Stimulated activated memory B cell treated with anti-CD40 and anti-IgM and Interleukin-4, amounts not matched to agents 10 μg/mL and 1 μg/mL and 100 μg/mL, for 72 hours (primary cell): ENCODE measurements around the gene ZFP69.
"Not testable (repeated sequence)": the region's sequence is repeated elsewhere in the genome, so short reads cannot be mapped to it uniquely, and the experiment has no call there.

Experiments
- ATAC-seq: fragments of 150-1000 bp; cut with Tn5 transposase; 2 replicates; pipeline ENCODE4 v1.10.0; 2021
- H3K27ac Mint-ChIP-seq: one replicate; pipeline ENCODE4 v1.8.0; 2022; ENCODE audit warnings: mild to moderate bottlenecking, mixed read lengths
- H3K27me3 Mint-ChIP-seq: one replicate; pipeline ENCODE4 v1.8.0; 2022; ENCODE audit warnings: mixed read lengths
- H3K36me3 Mint-ChIP-seq: one replicate; pipeline ENCODE4 v1.8.0; 2022; ENCODE audit warnings: mixed read lengths
- H3K4me1 Mint-ChIP-seq: one replicate; pipeline ENCODE4 v1.8.0; 2022; ENCODE audit warnings: mixed read lengths
- H3K4me3 Mint-ChIP-seq: one replicate; pipeline ENCODE4 v1.8.0; 2022; ENCODE audit warnings: mild to moderate bottlenecking, moderate library complexity, mixed read lengths
- H3K9me3 Mint-ChIP-seq: one replicate; pipeline ENCODE4 v1.8.0; 2022; ENCODE audit warnings: mixed read lengths

Gene ZFP69

DNA sequence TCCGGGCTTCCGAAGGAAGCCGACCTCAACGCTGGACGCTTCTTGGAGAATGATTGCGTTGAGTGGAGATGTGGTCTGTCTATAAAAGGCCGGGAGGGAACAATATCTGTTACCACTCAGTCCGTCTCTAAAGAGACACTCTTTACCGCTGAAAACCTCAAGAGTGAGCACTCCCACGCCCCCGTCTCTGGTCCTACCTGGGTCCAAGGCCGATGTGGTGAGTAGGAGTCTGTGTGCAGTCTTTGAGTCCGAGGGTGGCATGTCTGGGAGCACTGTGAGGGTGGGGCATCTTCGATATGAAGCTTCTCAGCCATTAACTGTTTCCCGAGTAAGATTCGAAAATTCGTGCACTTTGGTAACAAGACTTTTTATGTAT, 576 bp downstream of the ZFP69 start:
- H3K4me3 Mint-ChIP-seq, result peak overlapping the region; percentile 86
- H3K4me1 Mint-ChIP-seq, result peaks cover 19% of the 10 kb centered on the region
- H3K27me3 Mint-ChIP-seq, result no peaks in the 10 kb centered on the region
- peaks cover 12% of the 10 kb centered on the region for H3K9me3 Mint-ChIP-seq
- peak overlapping the region; percentile 82 for H3K27ac Mint-ChIP-seq
- H3K36me3 Mint-ChIP-seq, result peaks cover 33% of the 10 kb centered on the region
- peak; percentile 29 for ATAC-seq

GRCh38 chr1:40478276-40478675, 1.2 kb downstream of the ZFP69 start:
- Mint-ChIP-seq H3K27me3 (no peaks in the 10 kb centered on the region), H3K9me3 (peaks cover 6% of the 10 kb centered on the region), H3K27ac (peak overlapping the region; percentile 82), H3K36me3 (peaks cover 33% of the 10 kb centered on the region), H3K4me1 (peaks cover 19% of the 10 kb centered on the region), H3K4me3 (peak overlapping the region; percentile 86)
- no peak for ATAC-seq

DNA sequence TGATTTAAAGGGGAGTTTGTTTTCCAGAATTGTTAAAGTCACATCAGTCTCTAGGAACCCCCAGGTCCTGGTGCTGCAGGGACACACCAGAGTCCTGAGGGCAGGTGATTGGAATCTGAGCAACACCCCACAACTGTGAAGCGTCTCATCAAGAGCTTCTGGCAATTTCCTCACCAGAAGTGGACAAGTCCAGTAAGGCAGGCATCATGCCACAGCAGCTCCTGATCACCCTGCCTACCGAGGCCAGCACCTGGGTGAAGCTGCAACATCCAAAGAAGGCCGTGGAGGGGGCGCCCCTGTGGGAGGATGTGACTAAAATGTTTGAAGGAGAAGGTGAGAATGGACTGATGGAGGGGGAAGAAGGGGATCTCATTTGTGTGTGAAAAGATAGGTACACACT, 2.1 kb downstream of the ZFP69 start:
- no peak for ATAC-seq
- peaks cover 6% of the 10 kb centered on the region for H3K9me3 Mint-ChIP-seq
- H3K27me3 Mint-ChIP-seq, result no peaks in the 10 kb centered on the region
- no peak overlapping the region for H3K4me3 Mint-ChIP-seq
- H3K36me3 Mint-ChIP-seq, result peaks cover 42% of the 10 kb centered on the region
- peaks cover 19% of the 10 kb centered on the region for H3K4me1 Mint-ChIP-seq
- no peak overlapping the region for H3K27ac Mint-ChIP-seq

- no peaks in the 10 kb centered on the region for H3K4me1 Mint-ChIP-seq
- no peak overlapping the region for H3K4me3 Mint-ChIP-seq
- H3K27ac Mint-ChIP-seq, result no peak overlapping the region
- H3K36me3 Mint-ChIP-seq, result peaks cover 84% of the 10 kb centered on the region
- peaks cover 42% of the 10 kb centered on the region for H3K9me3 Mint-ChIP-seq
- H3K27me3 Mint-ChIP-seq, result no peaks in the 10 kb centered on the region
- ATAC-seq, result no peak
Observed at GRCh38 chr1:40495315-40495903, 18.3 kb downstream of the ZFP69 start.

- H3K27ac Mint-ChIP-seq, H3K4me1 Mint-ChIP-seq, H3K4me3 Mint-ChIP-seq, ATAC-seq, H3K27me3 Mint-ChIP-seq: not testable (repeated sequence)
- Mint-ChIP-seq H3K9me3 (peaks cover 33% of the 10 kb centered on the region), H3K36me3 (peaks cover 77% of the 10 kb centered on the region)
Observed at GRCh38 chr1:40502651-40503050, 25.6 kb downstream of the ZFP69 start.

DNA sequence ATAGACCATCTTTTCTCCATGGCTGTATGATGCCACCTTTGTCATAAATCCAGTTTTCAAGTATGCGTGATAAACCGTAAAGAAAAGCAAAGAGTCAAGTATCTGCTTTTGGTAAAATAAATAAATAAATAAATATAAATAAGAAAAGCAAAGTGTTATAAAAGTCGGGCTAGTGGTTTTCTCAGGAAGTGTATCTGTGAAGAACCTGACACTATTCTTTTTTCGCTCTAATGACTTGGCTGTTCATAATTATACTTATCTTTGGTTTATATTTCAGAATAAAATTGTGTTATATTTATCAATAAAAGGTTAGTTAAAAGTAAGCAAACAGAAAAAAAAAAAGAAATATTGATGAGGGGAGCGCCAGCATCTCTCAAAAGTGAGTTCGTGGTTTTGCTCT, 30.9 kb downstream of the ZFP69 start:
- H3K9me3 Mint-ChIP-seq, result peaks cover 17% of the 10 kb centered on the region

GRCh38 chr1:40508375-40509341, 31.6 kb downstream of the ZFP69 start, which contains the start of gene EXO5:
Gene EXO5, plus strand, starts transcription at chr1:40508767. Its CDS starts 5,778 bp downstream, at chr1:40514545.
- ATAC-seq, result peak; percentile 100
- Mint-ChIP-seq H3K9me3 (peaks cover 15% of the 10 kb centered on the region), H3K4me3 (peak within 1 kb of the TSS; percentile 91), H3K27ac (peak within 1 kb of the TSS; percentile 89), H3K4me1 (peaks cover 11% of the 10 kb centered on the region), H3K36me3 (peaks cover 51% of the 10 kb centered on the region), H3K27me3 (no peaks in the 10 kb centered on the region)

More for the DNA sequence above, 30.9 kb downstream of the ZFP69 start:
- H3K4me3 Mint-ChIP-seq, result peak overlapping the region; percentile 91
- H3K36me3 Mint-ChIP-seq, result peaks cover 55% of the 10 kb centered on the region
- ATAC-seq, result no peak
- H3K27me3 Mint-ChIP-seq, result no peaks in the 10 kb centered on the region
- peaks cover 11% of the 10 kb centered on the region for H3K4me1 Mint-ChIP-seq
- peak overlapping the region; percentile 89 for H3K27ac Mint-ChIP-seq

GRCh38 chr1:40519517-40519916, 42.4 kb downstream of the ZFP69 start:
- no peak for ATAC-seq
- Mint-ChIP-seq H3K4me1 (no peaks in the 10 kb centered on the region), H3K9me3 (peaks cover 26% of the 10 kb centered on the region), H3K27me3 (peaks cover 13% of the 10 kb centered on the region), H3K36me3 (peaks cover 47% of the 10 kb centered on the region), H3K4me3 (no peak overlapping the region), H3K27ac (no peak overlapping the region)

GRCh38 chr1:40530735-40531380, 53.8 kb downstream of the ZFP69 start:
- peak; percentile 32 for ATAC-seq
- peaks cover 27% of the 10 kb centered on the region for H3K4me1 Mint-ChIP-seq
- peak overlapping the region; percentile 84 for H3K27ac Mint-ChIP-seq
- peaks cover 6% of the 10 kb centered on the region for H3K27me3 Mint-ChIP-seq
- H3K9me3 Mint-ChIP-seq, result peaks cover 10% of the 10 kb centered on the region
- peaks cover 7% of the 10 kb centered on the region for H3K36me3 Mint-ChIP-seq
- peak overlapping the region; percentile 95 for H3K4me3 Mint-ChIP-seq

GRCh38 chr1:40531381-40532061, 54.4 kb downstream of the ZFP69 start, which contains the start of gene ZNF684:
Gene ZNF684, plus strand, starts transcription at chr1:40531637. Its CDS starts 1,530 bp downstream, at chr1:40533167.
- peak; percentile 99 for ATAC-seq
- Mint-ChIP-seq H3K9me3 (peaks cover 6% of the 10 kb centered on the region), H3K27ac (peak within 1 kb of the TSS; percentile 84), H3K27me3 (no peaks in the 10 kb centered on the region), H3K4me1 (peaks cover 27% of the 10 kb centered on the region), H3K4me3 (peak within 1 kb of the TSS; percentile 95), H3K36me3 (peaks cover 7% of the 10 kb centered on the region)

DNA sequence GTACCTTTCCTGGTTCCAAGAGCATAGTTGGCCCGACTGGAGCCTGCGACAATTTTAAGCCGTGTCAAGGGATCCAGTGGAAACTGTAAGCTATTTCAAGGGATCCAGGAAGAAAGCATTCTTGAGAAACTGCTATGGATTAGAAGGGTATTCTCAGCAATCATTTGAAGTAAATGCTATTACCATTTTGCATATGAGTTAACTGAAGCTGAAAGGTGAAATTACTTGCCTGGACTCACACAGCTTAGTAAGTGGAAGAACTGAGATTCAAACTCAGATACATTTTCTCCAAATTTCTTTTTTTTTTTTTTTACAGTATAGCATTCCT, 54.9 kb downstream of the ZFP69 start:
- Mint-ChIP-seq H3K36me3 (peaks cover 7% of the 10 kb centered on the region), H3K27ac (peak overlapping the region; percentile 84)
- ATAC-seq, result no peak

DNA sequence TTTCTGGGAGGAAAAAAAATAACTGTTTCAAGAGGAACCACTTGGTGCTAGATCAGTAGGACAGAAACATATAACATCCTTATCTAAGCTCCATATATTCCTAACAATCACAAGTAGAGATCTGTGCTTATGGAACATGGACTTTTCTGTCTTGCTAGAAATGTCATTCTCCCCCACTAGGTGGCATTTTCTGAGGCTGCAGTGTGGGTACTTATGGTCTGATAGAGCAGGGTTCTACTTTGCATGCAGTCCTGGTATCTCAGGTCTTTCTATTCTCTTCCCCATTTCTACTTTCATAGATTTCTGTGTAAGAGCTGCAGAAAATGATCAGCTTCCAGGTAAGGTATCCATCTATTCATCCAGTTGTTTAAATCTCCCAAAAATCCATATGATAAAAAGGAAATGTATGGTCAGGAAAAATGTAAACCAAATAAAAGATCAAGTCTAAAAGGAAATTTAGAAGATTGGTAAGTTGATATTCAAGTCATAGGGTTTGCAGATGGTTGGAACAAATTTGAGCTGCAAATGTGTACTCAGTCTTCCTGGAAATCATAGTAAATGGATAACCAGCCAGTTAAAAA, 55.8 kb downstream of the ZFP69 start:
- peaks cover 6% of the 10 kb centered on the region for H3K9me3 Mint-ChIP-seq
- peak overlapping the region; percentile 39 for H3K4me3 Mint-ChIP-seq
- no peak overlapping the region for H3K27ac Mint-ChIP-seq
- H3K27me3 Mint-ChIP-seq, result no peaks in the 10 kb centered on the region
- H3K36me3 Mint-ChIP-seq, result peaks cover 12% of the 10 kb centered on the region
- H3K4me1 Mint-ChIP-seq, result peaks cover 27% of the 10 kb centered on the region
- peak; percentile 55 for ATAC-seq

More for the DNA sequence above, 54.9 kb downstream of the ZFP69 start:
- peaks cover 27% of the 10 kb centered on the region for H3K4me1 Mint-ChIP-seq
- peaks cover 6% of the 10 kb centered on the region for H3K9me3 Mint-ChIP-seq
- no peaks in the 10 kb centered on the region for H3K27me3 Mint-ChIP-seq
- H3K4me3 Mint-ChIP-seq, result peak overlapping the region; percentile 95

GRCh38 chr1:40534589-40534988, 57.5 kb downstream of the ZFP69 start:
- ATAC-seq, result no peak
- Mint-ChIP-seq H3K4me1 (peaks cover 27% of the 10 kb centered on the region), H3K36me3 (peaks cover 13% of the 10 kb centered on the region), H3K4me3 (no peak overlapping the region), H3K9me3 (peaks cover 6% of the 10 kb centered on the region), H3K27ac (no peak overlapping the region), H3K27me3 (no peaks in the 10 kb centered on the region)

- no peak overlapping the region for H3K4me3 Mint-ChIP-seq
- H3K9me3 Mint-ChIP-seq, result peaks cover 3% of the 10 kb centered on the region
- H3K27ac Mint-ChIP-seq, result no peak overlapping the region
- H3K36me3 Mint-ChIP-seq, result peaks cover 21% of the 10 kb centered on the region
- peaks cover 24% of the 10 kb centered on the region for H3K4me1 Mint-ChIP-seq
- H3K27me3 Mint-ChIP-seq, result no peaks in the 10 kb centered on the region
- ATAC-seq, result no peak
Observed at GRCh38 chr1:40535732-40536131, 58.6 kb downstream of the ZFP69 start.
